HG02852 (cell line): ENCODE results near the gene CMTM4.
"Not testable (repeated sequence)": the region's sequence is repeated elsewhere in the genome, so short reads cannot be mapped to it uniquely, and the experiment has no call there.

Experiments used
- ATAC-seq: cut with Tn5 transposase; IDR thresholded peaks from one replicate; pipeline ENCODE4 v1.9.1; 2021; ENCODE audit warnings: mild to moderate bottlenecking, moderate library complexity; ENCODE audit not compliant: unreplicated experiment

The CMTM4 gene

GRCh38 chr16:66596986-66597848, 99.3 kb downstream of the CMTM4 start:
- ATAC-seq = peak; percentile 70

DNA sequence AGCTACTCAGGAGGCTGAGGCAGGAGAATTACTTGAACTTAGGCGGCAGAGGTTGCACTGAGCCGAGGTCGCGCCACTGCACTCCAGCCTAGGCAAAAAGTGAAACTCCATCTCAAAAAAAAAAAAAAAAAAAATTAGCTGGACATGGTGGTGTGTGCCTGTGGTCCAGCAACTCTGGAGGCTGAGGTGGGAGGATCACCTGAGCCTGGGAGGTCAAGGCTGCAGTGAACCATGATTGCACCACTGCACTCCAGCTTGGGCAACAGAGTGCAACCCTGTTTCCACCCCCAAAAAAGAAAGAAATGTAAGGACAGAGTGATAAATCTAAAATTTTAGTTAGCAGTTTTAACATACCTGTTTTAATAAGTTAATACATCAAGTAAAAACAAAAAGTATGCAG, 100.0 kb downstream of the CMTM4 start:
- not testable (repeated sequence) for ATAC-seq

DNA sequence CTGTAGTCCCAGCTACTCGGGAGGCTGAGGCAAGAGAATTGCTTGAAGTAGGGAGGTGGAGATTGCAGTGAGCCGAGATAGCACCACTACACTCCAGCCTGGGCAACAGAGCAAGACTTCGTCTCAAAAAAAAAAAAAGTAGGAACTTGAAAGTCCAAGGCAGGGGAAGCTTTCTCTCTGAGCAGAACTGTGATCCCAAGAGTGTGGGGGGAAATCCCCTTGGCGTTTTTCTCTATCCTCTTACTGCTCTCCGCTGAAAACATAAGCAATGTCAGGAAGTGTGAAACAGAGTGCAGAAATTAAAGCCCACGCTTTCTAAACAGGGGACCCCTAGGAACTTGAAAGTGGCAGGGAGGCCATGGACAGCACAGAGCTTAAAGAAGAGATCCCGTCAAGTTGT, 101.8 kb downstream of the CMTM4 start:
- no peak for ATAC-seq

DNA sequence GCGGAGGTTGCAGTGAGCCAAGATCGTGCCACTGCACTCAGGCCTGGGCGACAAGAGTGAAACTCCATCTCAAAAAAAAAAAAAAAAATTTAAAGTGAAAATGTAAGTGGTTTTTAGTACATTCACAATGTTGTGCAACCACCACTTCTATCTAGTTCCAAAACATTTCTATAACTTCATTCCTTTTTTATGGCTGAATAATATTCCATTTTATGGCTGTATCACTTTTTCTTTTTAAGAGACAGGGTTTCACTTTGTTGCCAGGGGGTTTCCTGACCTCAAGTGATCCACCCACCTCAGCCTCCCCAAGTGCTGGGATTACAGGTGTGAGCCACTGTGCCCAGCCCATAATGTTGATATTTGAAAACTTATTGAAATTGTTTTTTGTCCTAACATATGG, 103.7 kb downstream of the CMTM4 start:
- ATAC-seq = no peak

DNA sequence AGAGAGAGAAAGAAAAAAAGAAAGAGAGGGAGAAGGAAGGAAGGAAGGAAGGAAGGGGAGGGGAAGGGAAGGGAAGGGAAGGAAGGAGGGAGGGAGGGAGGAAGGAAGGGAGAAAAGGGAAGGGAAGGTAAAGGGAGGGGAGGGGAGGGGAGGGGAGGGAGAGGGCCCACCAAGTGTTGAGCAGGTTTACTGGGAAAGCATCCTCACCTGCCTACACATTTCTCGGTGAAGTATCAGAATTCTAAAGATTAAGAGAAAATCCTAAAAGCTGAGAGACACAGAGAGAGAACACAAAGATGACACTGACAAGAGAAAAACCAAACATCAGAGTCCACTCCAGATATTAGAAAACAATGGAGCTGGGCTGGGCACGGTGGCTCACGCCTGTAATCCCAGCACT, 104.3 kb downstream of the CMTM4 start:
- no peak for ATAC-seq

DNA sequence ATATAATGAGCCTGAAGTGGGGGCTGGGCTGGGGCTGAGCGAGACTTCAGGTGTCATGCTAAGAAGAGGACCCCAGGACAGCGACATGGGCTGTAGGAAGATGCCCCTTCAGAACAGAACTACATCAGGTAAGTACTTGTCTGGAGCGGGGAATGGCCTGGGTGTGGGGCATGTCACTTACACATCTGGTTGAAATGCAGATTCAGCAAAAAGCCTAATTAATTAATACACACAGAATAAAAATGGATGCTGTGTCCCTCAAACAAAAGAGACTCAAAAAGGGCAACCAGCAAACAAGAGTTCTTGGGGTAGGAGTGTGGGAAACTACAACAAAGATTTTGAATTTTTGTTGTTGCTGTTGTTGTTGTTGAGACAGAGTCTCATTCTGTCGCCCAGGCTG, 105.5 kb downstream of the CMTM4 start:
- no peak for ATAC-seq

DNA sequence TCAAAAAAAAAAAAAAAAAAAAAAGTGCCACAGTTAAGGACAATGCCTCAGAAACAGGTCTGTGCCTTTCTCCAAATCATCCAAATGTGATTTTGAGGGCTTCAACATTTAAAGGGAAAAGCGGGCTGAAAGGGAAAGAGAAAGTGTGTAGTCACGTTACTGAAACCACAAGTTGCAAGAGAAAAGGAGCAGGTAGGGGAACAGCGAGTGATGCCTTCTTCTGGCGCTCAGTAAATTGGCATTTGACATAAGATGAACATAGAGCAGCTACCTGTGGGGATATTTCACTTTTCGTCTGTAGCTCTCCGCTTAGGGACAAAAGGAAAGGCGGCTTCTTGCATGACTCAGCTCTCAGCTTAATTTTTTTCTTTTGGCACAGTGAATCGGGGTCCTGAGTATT, 106.2 kb downstream of the CMTM4 start:
- no peak for ATAC-seq

DNA sequence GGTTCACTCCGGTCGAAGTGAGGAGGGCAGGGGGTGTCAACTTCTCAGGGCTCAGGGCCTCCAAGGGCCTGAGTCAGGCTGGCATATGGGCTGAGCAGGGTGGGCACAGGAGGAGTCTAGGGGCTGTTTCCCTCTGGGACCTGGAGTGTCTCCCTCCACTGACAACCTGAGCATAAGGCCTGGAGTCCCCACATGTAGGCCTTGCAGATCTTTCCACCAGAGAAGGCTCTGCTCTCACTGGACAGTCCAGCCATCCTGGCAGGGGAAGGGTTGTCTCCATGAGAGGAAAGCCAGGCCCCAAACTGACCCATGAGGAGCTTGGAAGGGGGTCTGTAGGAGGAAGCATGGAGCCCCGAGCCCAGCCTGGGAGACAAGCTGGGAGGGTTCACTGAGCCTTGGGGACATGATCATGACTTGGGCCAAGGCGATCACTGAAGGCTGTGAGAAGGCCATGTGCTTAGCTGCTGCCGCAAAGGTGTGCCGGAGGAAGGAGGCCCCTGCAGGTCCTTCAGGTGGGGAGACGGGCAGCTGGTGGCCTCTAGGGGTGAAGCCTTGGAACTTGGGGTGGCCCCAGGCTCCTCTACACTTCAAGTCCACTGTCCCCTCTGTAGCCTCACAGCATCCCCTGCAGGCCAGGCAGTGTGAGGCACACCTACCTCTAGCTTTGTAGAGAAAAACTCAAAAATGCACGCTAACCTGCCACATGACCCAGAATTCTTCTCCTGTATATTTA, 107.4 kb downstream of the CMTM4 start:
- peak; percentile 84 for ATAC-seq

GRCh38 chr16:66587881-66588600, 108.5 kb downstream of the CMTM4 start:
- ATAC-seq = no peak

GRCh38 chr16:66585481-66586239, 110.9 kb downstream of the CMTM4 start:
- no peak for ATAC-seq

DNA sequence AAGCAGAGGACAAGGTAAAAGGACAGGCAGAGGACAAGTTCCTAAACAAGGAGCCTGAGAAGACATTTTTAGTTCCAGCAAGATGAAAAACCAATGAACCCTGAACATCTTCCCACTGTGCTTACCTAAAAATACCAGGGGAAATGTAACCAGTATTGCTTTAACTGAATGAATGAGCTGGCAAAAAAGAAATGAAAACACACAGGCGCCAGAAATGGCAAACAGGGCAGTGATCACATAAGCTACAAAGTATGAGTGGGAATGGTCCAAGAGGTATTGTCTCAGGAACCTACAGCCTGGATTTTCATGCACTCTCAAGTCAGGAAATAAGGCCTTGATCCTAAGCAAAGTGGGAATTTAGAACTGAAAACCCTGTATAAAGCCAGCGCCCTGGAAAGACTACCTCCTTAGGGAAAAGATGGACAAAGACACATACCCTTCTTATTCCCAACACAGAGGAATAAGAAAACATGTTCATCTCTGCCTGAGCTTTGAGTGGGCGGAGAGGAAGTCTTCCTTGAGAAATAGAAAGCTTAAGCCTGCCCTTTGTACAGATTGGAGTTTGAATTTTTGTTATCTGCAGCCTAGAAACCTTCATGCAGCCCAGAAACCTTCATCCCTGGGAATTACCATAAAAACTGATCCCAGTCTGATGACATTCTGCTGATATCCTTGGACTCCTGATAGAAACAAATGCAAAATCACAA, 115.1 kb downstream of the CMTM4 start:
- ATAC-seq = no peak

GRCh38 chr16:66580605-66581209, 115.8 kb downstream of the CMTM4 start:
- ATAC-seq = no peak

GRCh38 chr16:66578651-66579531, 117.7 kb downstream of the CMTM4 start, which contains the start of gene CMTM2:
Gene CMTM2 (plus strand): TSS chr16:66579463. CDS start chr16:66579608, 145 bp downstream.
- ATAC-seq = no peak

DNA sequence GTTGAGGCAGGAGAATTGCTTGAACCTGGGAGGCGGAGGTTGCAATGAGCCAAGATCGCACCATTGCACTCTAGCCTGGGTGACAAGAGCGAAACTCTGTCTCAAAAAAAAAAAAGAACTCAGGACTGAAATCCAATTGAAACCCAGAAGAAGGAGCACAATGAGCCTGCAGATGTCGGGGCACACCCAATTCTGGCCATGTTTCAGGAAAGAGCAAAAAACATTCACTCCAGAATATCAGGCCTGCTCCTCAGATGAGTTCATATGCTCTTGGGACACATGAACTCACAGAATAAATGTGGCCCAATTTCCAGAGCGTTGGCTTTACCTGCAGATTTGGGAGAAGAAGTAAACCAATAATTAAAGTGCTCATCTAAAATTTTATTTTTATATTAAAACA, 120.2 kb downstream of the CMTM4 start:
- ATAC-seq = no peak

- no peak for ATAC-seq
These were observed 121.5 kb downstream of the CMTM4 start for GRCh38 chr16:66575060-66575459.

DNA sequence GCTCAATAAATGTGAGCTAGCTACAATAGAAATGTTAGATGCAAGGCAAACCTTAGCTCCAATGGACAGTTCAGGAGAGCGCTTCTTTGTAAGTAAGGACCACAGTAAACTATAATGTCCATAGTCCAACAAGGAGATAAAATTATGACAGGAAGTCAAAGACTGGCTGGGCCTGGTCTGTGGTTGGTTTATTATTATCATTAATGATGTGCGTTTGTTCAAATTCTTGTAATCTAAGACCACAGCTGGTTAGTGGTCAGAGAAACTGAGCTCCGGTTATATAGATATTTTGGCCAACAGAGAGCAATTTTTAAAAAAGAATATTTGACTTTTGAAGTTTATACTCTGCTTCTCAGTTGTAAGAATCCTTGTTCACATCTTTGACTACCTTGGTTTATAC, 122.0 kb downstream of the CMTM4 start:
- no peak for ATAC-seq

DNA sequence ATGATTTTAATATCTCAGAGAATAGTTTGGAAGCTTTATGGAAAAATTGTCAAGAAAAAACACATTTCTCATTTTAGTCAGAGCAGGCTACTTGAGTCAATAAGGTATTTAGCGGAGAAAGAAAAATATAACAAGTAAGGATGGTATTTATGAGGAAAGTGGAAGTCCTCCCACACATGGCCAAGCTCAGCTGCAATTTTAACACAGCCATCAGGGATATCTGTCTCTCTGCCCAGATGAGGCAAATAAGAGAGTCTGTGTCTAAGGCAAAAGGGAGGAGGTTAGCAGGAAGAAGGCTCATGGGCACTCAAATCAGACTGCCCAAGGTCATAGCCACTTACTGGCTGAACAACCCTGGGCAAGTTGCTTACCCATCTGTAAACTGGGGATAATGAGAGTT, 122.5 kb downstream of the CMTM4 start:
- ATAC-seq = no peak

DNA sequence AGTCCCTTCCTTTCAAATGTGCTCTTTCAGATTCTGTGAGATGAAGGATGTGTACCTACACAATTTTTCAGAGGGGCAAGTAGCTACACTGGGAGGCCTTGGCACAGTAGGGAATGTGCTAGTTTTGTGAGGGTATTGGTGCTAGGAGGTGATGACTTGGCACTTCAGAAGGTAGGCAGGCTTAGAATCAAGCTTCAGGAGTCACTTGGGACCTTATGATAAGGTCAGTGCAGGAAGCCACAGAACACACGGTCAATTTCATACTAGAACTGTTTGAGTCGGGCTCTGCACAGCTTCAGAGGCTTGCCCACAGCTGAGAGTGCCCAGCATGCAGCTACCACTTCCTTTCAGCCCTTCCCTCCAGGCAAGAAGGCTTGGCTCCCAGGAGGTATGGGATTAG, 124.2 kb downstream of the CMTM4 start:
- no peak for ATAC-seq
